GM23338 (cell line): ENCODE measurements around the gene TBCE. TPM values are rescaled to one million over a fixed set of nuclear protein-coding genes. Genes with fewer than 3 reads are reported as not detected.

ENCODE experiments used
- ATAC-seq: fragments of 200-7000 bp; cut with Tn5 transposase; 3 replicates; pipeline ENCODE4 v1.9.1; 2020
- DNase-seq: peaks from one replicate; pipeline ENCODE4 v3.0.0-alpha.2; 2015; ENCODE audit warnings: low spot score
- H2AFZ ChIP-seq: fragments of 200-600 bp; sonication (generic); 2 replicates; pipeline ENCODE4 v1.8.0; 2016; ENCODE audit warnings: antibody characterized with exemption, mild to moderate bottlenecking, moderate library complexity
- H3F3A ChIP-seq: fragments of 200-600 bp; sonication (generic); replicated peaks from 2 replicates; pipeline ENCODE4 v1.8.0; 2017; ENCODE audit warnings: antibody characterized with exemption, mixed run types, low read depth
- H3K27ac ChIP-seq: fragments of 200-600 bp; sonication (generic); 2 replicates; pipeline ENCODE4 v1.6.1; 2016; ENCODE audit warnings: low read depth
- H3K27me3 ChIP-seq: fragments of 200-600 bp; sonication (generic); 2 replicates; pipeline ENCODE4 v1.8.0; 2016; ENCODE audit warnings: mild to moderate bottlenecking, mixed run types, moderate library complexity; ENCODE audit not compliant: insufficient read depth
- H3K36me3 ChIP-seq: fragments of 200-600 bp; sonication (generic); 2 replicates; pipeline ENCODE4 v1.8.0; 2016; ENCODE audit warnings: mild to moderate bottlenecking; ENCODE audit not compliant: insufficient read depth
- H3K4me1 ChIP-seq: fragments of 200-600 bp; sonication (generic); 2 replicates; pipeline ENCODE4 v1.8.0; 2016; ENCODE audit warnings: mild to moderate bottlenecking, moderate library complexity; ENCODE audit not compliant: insufficient read depth
- H3K4me2 ChIP-seq: fragments of 200-600 bp; sonication (generic); 2 replicates; pipeline ENCODE4 v1.7.1; 2017; ENCODE audit warnings: mixed run types
- H3K4me3 ChIP-seq: fragments of 200-600 bp; sonication (generic); 2 replicates; pipeline ENCODE4 v1.6.1; 2016; ENCODE audit warnings: mixed run types
- H3K79me2 ChIP-seq: fragments of 200-600 bp; sonication (generic); replicated peaks from 2 replicates; pipeline ENCODE4 v1.8.0; 2017; ENCODE audit warnings: mild to moderate bottlenecking; ENCODE audit not compliant: insufficient read depth
- H3K9me2 ChIP-seq: fragments of 200-600 bp; sonication (generic); 2 replicates; pipeline ENCODE4 v1.8.0; 2017; ENCODE audit not compliant: insufficient read depth
- H4K20me1 ChIP-seq: fragments of 200-600 bp; sonication (generic); replicated peaks from 2 replicates; pipeline ENCODE4 v1.8.0; 2017; ENCODE audit warnings: mild to moderate bottlenecking; ENCODE audit not compliant: insufficient read depth
- H3K27ac Mint-ChIP-seq: 2 replicates; pipeline ENCODE4 v1.8.0; 2020; ENCODE audit warnings: inconsistent platforms, mild to moderate bottlenecking, moderate library complexity, mixed read lengths
- H3K27me3 Mint-ChIP-seq: 3 replicates; pipeline ENCODE4 v1.8.0; 2022; ENCODE audit warnings: low read depth, mild to moderate bottlenecking, moderate library complexity, mixed read lengths, inconsistent platforms; ENCODE audit not compliant: insufficient read depth, poor library complexity
- H3K36me3 Mint-ChIP-seq: 3 replicates; pipeline ENCODE4 v1.8.0; 2021; ENCODE audit warnings: low read depth, mild to moderate bottlenecking, inconsistent platforms, moderate library complexity, mixed read lengths
- H3K4me1 Mint-ChIP-seq: 3 replicates; pipeline ENCODE4 v1.8.0; 2020; ENCODE audit warnings: mild to moderate bottlenecking, inconsistent platforms, mixed read lengths
- H3K4me3 Mint-ChIP-seq: 3 replicates; pipeline ENCODE4 v1.8.0; 2021; ENCODE audit warnings: moderate library complexity, mild to moderate bottlenecking, inconsistent platforms, mixed read lengths
- H3K9me3 Mint-ChIP-seq: 3 replicates; pipeline ENCODE4 v1.8.0; 2020; ENCODE audit warnings: moderate library complexity, mild to moderate bottlenecking, inconsistent platforms, mixed read lengths
- ZNF331 ChIP-seq: fragments of 250-450 bp; sonication (Bioruptor Pico); IDR thresholded peaks from 2 replicates; pipeline ENCODE4 v1.5.0; 2020; ENCODE audit warnings: low read depth, mild to moderate bottlenecking, moderate library complexity
- polyA plus RNA-seq: library from polyadenylated mRNA; unstranded; fragments of >200 nt; fragmentation: Nextera tagmentation; extraction: Ambion mirVana; gene quantifications from 2 replicates; pipeline ENCODE4 v1.2.1, GENCODE V29; 2016
- total RNA-seq: library from RNA; depleted of rRNA; stranded (reverse); fragments of >200 nt; shearing (Covaris generic); gene quantifications from 2 replicates; pipeline ENCODE4 v1.2.3, GENCODE V29; 2014
- TF ChIP-seq, protein P1 (sequence below): fragments of 250-450 bp; sonication (Bioruptor Pico); IDR thresholded peaks from 2 replicates; pipeline ENCODE4 v1.5.0; 2020; ENCODE audit warnings: mild to moderate bottlenecking, moderate library complexity
- TF ChIP-seq, protein P2 (sequence below), 2 experiments: fragments of 200-600 bp in 1 of 2; sonication (generic) in 1 of 2; conservative IDR thresholded peaks; 2 replicates each; pipeline versions ENCODE4 v1.5.1 to v1.6.1; 2016 to 2017; ENCODE audit warnings: antibody characterized with exemption in 2 of 2, low read depth in 2 of 2, mild to moderate bottlenecking in 2 of 2, moderate library complexity in 1 of 2
- TF ChIP-seq, protein P3 (sequence below): IDR thresholded peaks from 2 replicates; pipeline ENCODE4 v1.6.1; 2016; ENCODE audit warnings: antibody characterized with exemption

Gene TBCE
- total and polyA plus RNA-seq, 2 experiments from 2014 or later, result 42.7 to 64.8 TPM

DNA sequence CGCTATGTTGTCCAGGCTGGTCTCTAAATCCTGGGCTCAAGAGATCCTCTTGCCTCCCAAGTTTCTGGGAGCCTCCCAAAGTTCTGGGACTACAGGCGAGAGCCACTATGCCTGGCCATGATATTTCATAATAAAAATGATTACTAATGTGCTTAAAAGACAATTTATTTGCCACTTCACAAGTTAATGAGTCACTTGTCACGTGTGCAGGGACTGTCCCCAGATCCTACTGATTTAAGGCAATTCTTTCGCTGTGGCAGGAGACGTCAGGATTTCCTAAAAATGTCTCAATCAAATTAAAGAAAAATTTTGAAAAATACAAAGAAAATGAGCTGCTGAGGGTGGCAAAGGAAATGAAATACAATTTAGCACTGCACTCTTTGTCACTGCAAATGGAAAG, 93.5 kb downstream of the TBCE start (continued):
- TF ChIP-seq, protein P1, sequence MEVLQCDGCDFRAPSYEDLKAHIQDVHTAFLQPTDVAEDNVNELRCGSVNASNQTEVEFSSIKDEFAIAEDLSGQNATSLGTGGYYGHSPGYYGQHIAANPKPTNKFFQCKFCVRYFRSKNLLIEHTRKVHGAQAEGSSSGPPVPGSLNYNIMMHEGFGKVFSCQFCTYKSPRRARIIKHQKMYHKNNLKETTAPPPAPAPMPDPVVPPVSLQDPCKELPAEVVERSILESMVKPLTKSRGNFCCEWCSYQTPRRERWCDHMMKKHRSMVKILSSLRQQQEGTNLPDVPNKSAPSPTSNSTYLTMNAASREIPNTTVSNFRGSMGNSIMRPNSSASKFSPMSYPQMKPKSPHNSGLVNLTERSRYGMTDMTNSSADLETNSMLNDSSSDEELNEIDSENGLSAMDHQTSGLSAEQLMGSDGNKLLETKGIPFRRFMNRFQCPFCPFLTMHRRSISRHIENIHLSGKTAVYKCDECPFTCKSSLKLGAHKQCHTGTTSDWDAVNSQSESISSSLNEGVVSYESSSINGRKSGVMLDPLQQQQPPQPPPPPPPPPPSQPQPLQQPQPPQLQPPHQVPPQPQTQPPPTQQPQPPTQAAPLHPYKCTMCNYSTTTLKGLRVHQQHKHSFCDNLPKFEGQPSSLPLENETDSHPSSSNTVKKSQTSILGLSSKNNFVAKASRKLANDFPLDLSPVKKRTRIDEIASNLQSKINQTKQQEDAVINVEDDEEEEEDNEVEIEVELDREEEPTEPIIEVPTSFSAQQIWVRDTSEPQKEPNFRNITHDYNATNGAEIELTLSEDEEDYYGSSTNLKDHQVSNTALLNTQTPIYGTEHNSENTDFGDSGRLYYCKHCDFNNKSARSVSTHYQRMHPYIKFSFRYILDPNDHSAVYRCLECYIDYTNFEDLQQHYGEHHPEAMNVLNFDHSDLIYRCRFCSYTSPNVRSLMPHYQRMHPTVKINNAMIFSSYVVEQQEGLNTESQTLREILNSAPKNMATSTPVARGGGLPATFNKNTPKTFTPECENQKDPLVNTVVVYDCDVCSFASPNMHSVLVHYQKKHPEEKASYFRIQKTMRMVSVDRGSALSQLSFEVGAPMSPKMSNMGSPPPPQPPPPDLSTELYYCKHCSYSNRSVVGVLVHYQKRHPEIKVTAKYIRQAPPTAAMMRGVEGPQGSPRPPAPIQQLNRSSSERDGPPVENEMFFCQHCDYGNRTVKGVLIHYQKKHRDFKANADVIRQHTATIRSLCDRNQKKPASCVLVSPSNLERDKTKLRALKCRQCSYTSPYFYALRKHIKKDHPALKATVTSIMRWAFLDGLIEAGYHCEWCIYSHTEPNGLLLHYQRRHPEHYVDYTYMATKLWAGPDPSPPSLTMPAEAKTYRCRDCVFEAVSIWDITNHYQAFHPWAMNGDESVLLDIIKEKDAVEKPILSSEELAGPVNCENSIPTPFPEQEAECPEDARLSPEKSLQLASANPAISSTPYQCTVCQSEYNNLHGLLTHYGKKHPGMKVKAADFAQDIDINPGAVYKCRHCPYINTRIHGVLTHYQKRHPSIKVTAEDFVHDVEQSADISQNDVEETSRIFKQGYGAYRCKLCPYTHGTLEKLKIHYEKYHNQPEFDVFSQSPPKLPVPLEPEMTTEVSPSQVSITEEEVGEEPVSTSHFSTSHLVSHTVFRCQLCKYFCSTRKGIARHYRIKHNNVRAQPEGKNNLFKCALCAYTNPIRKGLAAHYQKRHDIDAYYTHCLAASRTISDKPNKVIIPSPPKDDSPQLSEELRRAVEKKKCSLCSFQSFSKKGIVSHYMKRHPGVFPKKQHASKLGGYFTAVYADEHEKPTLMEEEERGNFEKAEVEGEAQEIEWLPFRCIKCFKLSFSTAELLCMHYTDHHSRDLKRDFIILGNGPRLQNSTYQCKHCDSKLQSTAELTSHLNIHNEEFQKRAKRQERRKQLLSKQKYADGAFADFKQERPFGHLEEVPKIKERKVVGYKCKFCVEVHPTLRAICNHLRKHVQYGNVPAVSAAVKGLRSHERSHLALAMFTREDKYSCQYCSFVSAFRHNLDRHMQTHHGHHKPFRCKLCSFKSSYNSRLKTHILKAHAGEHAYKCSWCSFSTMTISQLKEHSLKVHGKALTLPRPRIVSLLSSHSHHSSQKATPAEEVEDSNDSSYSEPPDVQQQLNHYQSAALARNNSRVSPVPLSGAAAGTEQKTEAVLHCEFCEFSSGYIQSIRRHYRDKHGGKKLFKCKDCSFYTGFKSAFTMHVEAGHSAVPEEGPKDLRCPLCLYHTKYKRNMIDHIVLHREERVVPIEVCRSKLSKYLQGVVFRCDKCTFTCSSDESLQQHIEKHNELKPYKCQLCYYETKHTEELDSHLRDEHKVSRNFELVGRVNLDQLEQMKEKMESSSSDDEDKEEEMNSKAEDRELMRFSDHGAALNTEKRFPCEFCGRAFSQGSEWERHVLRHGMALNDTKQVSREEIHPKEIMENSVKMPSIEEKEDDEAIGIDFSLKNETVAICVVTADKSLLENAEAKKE (CRISPR knock-in tag), result no peak
- TF ChIP-seq, protein P2, sequence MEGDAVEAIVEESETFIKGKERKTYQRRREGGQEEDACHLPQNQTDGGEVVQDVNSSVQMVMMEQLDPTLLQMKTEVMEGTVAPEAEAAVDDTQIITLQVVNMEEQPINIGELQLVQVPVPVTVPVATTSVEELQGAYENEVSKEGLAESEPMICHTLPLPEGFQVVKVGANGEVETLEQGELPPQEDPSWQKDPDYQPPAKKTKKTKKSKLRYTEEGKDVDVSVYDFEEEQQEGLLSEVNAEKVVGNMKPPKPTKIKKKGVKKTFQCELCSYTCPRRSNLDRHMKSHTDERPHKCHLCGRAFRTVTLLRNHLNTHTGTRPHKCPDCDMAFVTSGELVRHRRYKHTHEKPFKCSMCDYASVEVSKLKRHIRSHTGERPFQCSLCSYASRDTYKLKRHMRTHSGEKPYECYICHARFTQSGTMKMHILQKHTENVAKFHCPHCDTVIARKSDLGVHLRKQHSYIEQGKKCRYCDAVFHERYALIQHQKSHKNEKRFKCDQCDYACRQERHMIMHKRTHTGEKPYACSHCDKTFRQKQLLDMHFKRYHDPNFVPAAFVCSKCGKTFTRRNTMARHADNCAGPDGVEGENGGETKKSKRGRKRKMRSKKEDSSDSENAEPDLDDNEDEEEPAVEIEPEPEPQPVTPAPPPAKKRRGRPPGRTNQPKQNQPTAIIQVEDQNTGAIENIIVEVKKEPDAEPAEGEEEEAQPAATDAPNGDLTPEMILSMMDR (conservative IDR thresholded peaks at IDR 0.05; ENCODE audit: low read depth in 2 of 2), result no peak
- no peak for TF ChIP-seq ZNF331 (CRISPR knock-in tag)

DNA sequence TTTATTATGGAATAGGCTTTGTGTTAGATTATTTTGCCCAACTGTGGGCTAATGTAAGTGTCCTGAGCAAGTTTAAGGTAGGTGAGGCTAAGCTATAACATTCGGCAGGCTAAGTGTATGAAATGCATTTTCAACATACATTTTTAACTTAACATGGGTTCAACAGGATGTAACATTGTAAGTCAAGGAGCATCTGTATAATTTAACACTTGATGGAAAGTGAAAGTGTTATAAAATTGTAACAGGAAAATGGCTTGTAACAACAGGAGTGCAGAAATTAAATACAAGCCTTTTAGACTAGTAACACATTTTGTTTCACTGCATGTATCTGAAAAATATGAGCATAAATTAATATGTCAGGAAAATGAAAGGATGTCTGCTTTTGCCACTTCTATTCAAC, 94.7 kb downstream of the TBCE start:
- H3K27ac ChIP-seq, result no peak overlapping the region
- H3K27me3 ChIP-seq, result no peaks in the 10 kb centered on the region
- no peak for ATAC-seq
- DNase-seq, result no peak
- Mint-ChIP-seq H3K4me3 (no peak overlapping the region), H3K4me1 (no peaks in the 10 kb centered on the region), H3K36me3 (peaks cover 28% of the 10 kb centered on the region), H3K9me3 (no peaks in the 10 kb centered on the region), H3K27ac (no peak overlapping the region), H3K27me3 (no peaks in the 10 kb centered on the region)
- H3K4me3 ChIP-seq, result no peak overlapping the region
- no peak overlapping the region for H2AFZ ChIP-seq
- H3K79me2 ChIP-seq, result no peaks in the 10 kb centered on the region; the same call in 1 of the 2 replicates
- peaks cover 3% of the 10 kb centered on the region for H3K36me3 ChIP-seq
- H4K20me1 ChIP-seq, result 0 out of 2 replicates have a peak, but pooled peaks cover 7% of the 10 kb centered on the region
- no peaks in the 10 kb centered on the region for H3K4me1 ChIP-seq
- H3K4me2 ChIP-seq, result no peak overlapping the region
- no peaks in the 10 kb centered on the region for H3F3A ChIP-seq
- H3K9me2 ChIP-seq, result no peaks in the 10 kb centered on the region
- TF ChIP-seq, protein P2 (conservative IDR thresholded peaks at IDR 0.05; ENCODE audit: low read depth in 2 of 2), result no peak
- TF ChIP-seq, protein P3, sequence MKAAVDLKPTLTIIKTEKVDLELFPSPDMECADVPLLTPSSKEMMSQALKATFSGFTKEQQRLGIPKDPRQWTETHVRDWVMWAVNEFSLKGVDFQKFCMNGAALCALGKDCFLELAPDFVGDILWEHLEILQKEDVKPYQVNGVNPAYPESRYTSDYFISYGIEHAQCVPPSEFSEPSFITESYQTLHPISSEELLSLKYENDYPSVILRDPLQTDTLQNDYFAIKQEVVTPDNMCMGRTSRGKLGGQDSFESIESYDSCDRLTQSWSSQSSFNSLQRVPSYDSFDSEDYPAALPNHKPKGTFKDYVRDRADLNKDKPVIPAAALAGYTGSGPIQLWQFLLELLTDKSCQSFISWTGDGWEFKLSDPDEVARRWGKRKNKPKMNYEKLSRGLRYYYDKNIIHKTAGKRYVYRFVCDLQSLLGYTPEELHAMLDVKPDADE, result no peak
- TF ChIP-seq ZNF331 (CRISPR knock-in tag), result no peak
